ENCODE measurements around the gene DMD. TPM values are rescaled to one million over a fixed set of nuclear protein-coding genes. Genes with fewer than 3 reads are reported as not detected.

The DMD gene
- polyA plus RNA-seq, 3 donors: 0.23 TPM; not detected in 2

- no peaks in the 10 kb centered on the region for H3K27me3 Mint-ChIP-seq (ENCODE audit: low read depth in 3 of 3)
- no peak for TF ChIP-seq CTCF (IDR thresholded peaks at IDR 0.05)
- no peaks in the 10 kb centered on the region for H3K36me3 ChIP-seq (replicated peaks in 1 of 2; ENCODE audit: control insufficient read depth in 1 of 2, insufficient read depth in 2 of 2, low read length in 2 of 2)
- no peak overlapping the region for H3K4me3 ChIP-seq (replicated peaks in 1 of 3; ENCODE audit: low read depth in 2 of 3, low read length in 3 of 3)
- no peaks in the 10 kb centered on the region for H3K4me1 Mint-ChIP-seq
- no peaks in the 10 kb centered on the region for H3K4me1 ChIP-seq (ENCODE audit: control insufficient read depth in 1 of 2, insufficient read depth in 2 of 2, low read length in 2 of 2)
- no peak overlapping the region for H3K27ac ChIP-seq (ENCODE audit: low read depth in 1 of 2, low read length in 2 of 2)
- H3K36me3 Mint-ChIP-seq: no peaks in the 10 kb centered on the region
- no peak overlapping the region for H3K9ac ChIP-seq (ENCODE audit: insufficient read depth, low read length, poor library complexity, severe bottlenecking)
- no peak overlapping the region for H3K27ac Mint-ChIP-seq
- WGBS (ENCODE audit: insufficient coverage): no CpG with 5 or more reads among the region's 3 CpGs
- no peak overlapping the region for H3K4me3 Mint-ChIP-seq
- no peak overlapping the region for H2AFZ ChIP-seq (ENCODE audit: insufficient read depth, low read depth, low read length, poor library complexity, severe bottlenecking)
- DNase-seq: no peak
- H3K79me2 ChIP-seq (ENCODE audit: insufficient read depth, low read length): no peaks in the 10 kb centered on the region
- H3K4me2 ChIP-seq (replicated peaks; ENCODE audit: extremely low read depth, low read length, poor library complexity, severe bottlenecking): no peak overlapping the region
- no peaks in the 10 kb centered on the region for H3K9me3 ChIP-seq (replicated peaks in 1 of 2; ENCODE audit: control insufficient read depth in 1 of 2, insufficient read depth in 1 of 2, low read length in 2 of 2)
- no peaks in the 10 kb centered on the region for H4K20me1 ChIP-seq (ENCODE audit: insufficient read depth, low read length)
- intact Hi-C loops (cut with micrococcal nuclease): no loop called here
- H3K27me3 ChIP-seq (ENCODE audit: control insufficient read depth in 2 of 2, insufficient read depth in 2 of 2, low read length in 2 of 2): no peaks in the 10 kb centered on the region
- peaks cover 0 to 2% (median 0%) of the 10 kb centered on the region in 7 donors for H3K9me3 Mint-ChIP-seq
These were observed 197.3 kb downstream of the DMD start for GRCh38 chrX:33014086-33014485.

- intact Hi-C loops (cut with micrococcal nuclease): no loop called here
- Mint-ChIP-seq H3K9me3 (peaks cover 0 to 6% (median 0%) of the 10 kb centered on the region in 7 donors), H3K36me3 (no peaks in the 10 kb centered on the region), H3K4me1 (no peaks in the 10 kb centered on the region), H3K27ac (no peak overlapping the region), H3K4me3 (no peak overlapping the region), H3K27me3 (ENCODE audit: low read depth in 3 of 3) (peaks cover 0 to 4% (median 0%) of the 10 kb centered on the region in 3 donors)
- H3K79me2 ChIP-seq (ENCODE audit: insufficient read depth, low read length): no peaks in the 10 kb centered on the region
- no peaks in the 10 kb centered on the region for H3K36me3 ChIP-seq (replicated peaks in 1 of 2; ENCODE audit: control insufficient read depth in 1 of 2, insufficient read depth in 2 of 2, low read length in 2 of 2)
- no peaks in the 10 kb centered on the region for H4K20me1 ChIP-seq (ENCODE audit: insufficient read depth, low read length)
- H3K9ac ChIP-seq (ENCODE audit: insufficient read depth, low read length, poor library complexity, severe bottlenecking): no peak overlapping the region
- H3K27ac ChIP-seq (ENCODE audit: low read depth in 1 of 2, low read length in 2 of 2): no peak overlapping the region
- no peak overlapping the region for H2AFZ ChIP-seq (ENCODE audit: insufficient read depth, low read depth, low read length, poor library complexity, severe bottlenecking)
- no peak for TF ChIP-seq CTCF (IDR thresholded peaks at IDR 0.05)
- no peak overlapping the region for H3K4me3 ChIP-seq (replicated peaks in 1 of 3; ENCODE audit: low read depth in 2 of 3, low read length in 3 of 3)
- no peaks in the 10 kb centered on the region for H3K9me3 ChIP-seq (replicated peaks in 1 of 2; ENCODE audit: control insufficient read depth in 1 of 2, insufficient read depth in 1 of 2, low read length in 2 of 2)
- DNase-seq: no peak
- H3K4me2 ChIP-seq (replicated peaks; ENCODE audit: extremely low read depth, low read length, poor library complexity, severe bottlenecking): no peak overlapping the region
- H3K27me3 ChIP-seq (ENCODE audit: control insufficient read depth in 2 of 2, insufficient read depth in 2 of 2, low read length in 2 of 2): no peaks in the 10 kb centered on the region
- H3K4me1 ChIP-seq (ENCODE audit: control insufficient read depth in 1 of 2, insufficient read depth in 2 of 2, low read length in 2 of 2): no peaks in the 10 kb centered on the region
These were observed 210.2 kb downstream of the DMD start for GRCh38 chrX:33001107-33001506.

Data from CD14-positive monocyte (primary cell).